ENCODE measurements around the gene LPP. TPM values are rescaled to one million over a fixed set of nuclear protein-coding genes. Genes with fewer than 3 reads are reported as not detected.
A peak's percentile ranks its signal among the peaks of the same experiment; 100 is the strongest.

The LPP gene
- total RNA-seq, 1 donor from 2014 or later: 26.3 TPM

- DNase-seq (ENCODE audit: low read depth): no peak
These were observed 117.4 kb downstream of the LPP start for GRCh38 chr3:188271226-188271914.

GRCh38 chr3:188272481-188273372, 118.8 kb downstream of the LPP start:
- DNase-seq (ENCODE audit: low read depth): peak; percentile 24

GRCh38 chr3:188274249-188274915, 120.4 kb downstream of the LPP start:
- DNase-seq (ENCODE audit: low read depth): peak; percentile 28

- no peak for DNase-seq (ENCODE audit: low read depth)
These were observed 122.4 kb downstream of the LPP start for GRCh38 chr3:188276375-188276774.

- DNase-seq (ENCODE audit: low read depth): peak; percentile 28
These were observed 124.9 kb downstream of the LPP start for GRCh38 chr3:188278717-188279324.

- no peak for DNase-seq (ENCODE audit: low read depth)
These were observed 125.8 kb downstream of the LPP start for GRCh38 chr3:188279502-188280335.

- no peak for DNase-seq (ENCODE audit: low read depth)
These were observed 126.7 kb downstream of the LPP start for GRCh38 chr3:188280627-188281026.

GRCh38 chr3:188282871-188283270, 128.9 kb downstream of the LPP start:
- DNase-seq (ENCODE audit: low read depth): no peak

GRCh38 chr3:188283347-188283746, 129.4 kb downstream of the LPP start:
- DNase-seq (ENCODE audit: low read depth): no peak

- DNase-seq (ENCODE audit: low read depth): no peak
These were observed 130.7 kb downstream of the LPP start for GRCh38 chr3:188284455-188285212.

- peak; percentile 98 for DNase-seq (ENCODE audit: low read depth)
These were observed 132.1 kb downstream of the LPP start for GRCh38 chr3:188286087-188286513.

GRCh38 chr3:188287339-188287738, 133.4 kb downstream of the LPP start:
- no peak for DNase-seq (ENCODE audit: low read depth)

GRCh38 chr3:188287762-188288505, 134.0 kb downstream of the LPP start:
- no peak for DNase-seq (ENCODE audit: low read depth)

GRCh38 chr3:188292251-188292650, 138.3 kb downstream of the LPP start:
- DNase-seq (ENCODE audit: low read depth): no peak

- no peak for DNase-seq (ENCODE audit: low read depth)
These were observed 138.9 kb downstream of the LPP start for GRCh38 chr3:188292827-188293226.

- DNase-seq (ENCODE audit: low read depth): no peak
These were observed 140.2 kb downstream of the LPP start for GRCh38 chr3:188294113-188294512.

GRCh38 chr3:188294823-188295487, 141.0 kb downstream of the LPP start:
- DNase-seq (ENCODE audit: low read depth): peak; percentile 95

GRCh38 chr3:188295876-188296275, 141.9 kb downstream of the LPP start:
- DNase-seq (ENCODE audit: low read depth): no peak

All from myocyte (in vitro differentiated cells).